K562 (cell line): ENCODE data around the gene ARHGAP30. TPM values are rescaled to one million over a fixed set of nuclear protein-coding genes. Genes with fewer than 3 reads are reported as not detected.

Experiments used
- ATF3 ChIP-seq, 2 experiments: fragments of 450-650 bp in 1 of 2; sonication (generic) in 1 of 2; formaldehyde crosslinking in 1 of 2; IDR thresholded peaks in 1 of 2; conservative IDR thresholded peaks in 1 of 2; 2 replicates each; pipeline versions ENCODE4 v1.6.1 to v1.8.1; 2016 to 2023; ENCODE audit warnings: mild to moderate bottlenecking in 2 of 2, moderate library complexity in 2 of 2, inconsistent platforms in 1 of 2, missing genetic modification reagents in 1 of 2
- E2F6 ChIP-seq, 2 experiments: IDR thresholded peaks; 2 replicates each; pipeline ENCODE4 v1.6.1; 2011; ENCODE audit warnings: borderline replicate concordance in 1 of 2, control low read depth in 1 of 2, low read depth in 1 of 2, low read length in 1 of 2, mild to moderate bottlenecking in 1 of 2, mixed read lengths in 1 of 2, moderate library complexity in 1 of 2; ENCODE audit not compliant: insufficient read depth in 1 of 2, insufficient read length in 1 of 2, poor library complexity in 1 of 2, severe bottlenecking in 1 of 2; ENCODE audit errors: extremely low read depth in 1 of 2
- FOXM1 ChIP-seq, 2 experiments: fragments of 450-650 bp in 1 of 2; sonication (generic) in 1 of 2; formaldehyde crosslinking in 1 of 2; IDR thresholded peaks; 2 replicates each; pipeline versions ENCODE4 v1.6.1 to v1.9.0; 2017 to 2022; ENCODE audit warnings: low read depth in 2 of 2, mild to moderate bottlenecking in 2 of 2, missing genetic modification reagents in 1 of 2, moderate library complexity in 1 of 2
- MAFG ChIP-seq: fragments of 450-650 bp; conservative IDR thresholded peaks from 2 replicates; pipeline ENCODE4 v1.6.1; 2016; ENCODE audit warnings: missing genetic modification characterization, missing compliant biosample characterization
- SMC3 ChIP-seq: conservative IDR thresholded peaks from 2 replicates; pipeline ENCODE4 v1.6.1; 2011; ENCODE audit warnings: low read depth, low read length, improper control_type of control experiment; ENCODE audit not compliant: insufficient read depth
- SREBF1 ChIP-seq: fragments of 150-350 bp; IDR thresholded peaks from 2 replicates; pipeline ENCODE4 v1.6.1; 2014; ENCODE audit warnings: antibody characterized with exemption, low read depth, low read length, borderline replicate concordance
- ZNF165 ChIP-seq: fragments of 250-450 bp; sonication (Bioruptor Pico); IDR thresholded peaks from 2 replicates; pipeline ENCODE4 v1.4.0; 2020; ENCODE audit warnings: borderline replicate concordance
- ZNF277 ChIP-seq: fragments of 250-450 bp; sonication (Bioruptor Pico); IDR thresholded peaks from 2 replicates; pipeline ENCODE4 v1.8.0; 2022; ENCODE audit warnings: inconsistent platforms, mild to moderate bottlenecking, moderate library complexity, borderline replicate concordance
- ZNF518B ChIP-seq: fragments of 250-450 bp; sonication (Bioruptor Pico); IDR thresholded peaks from 2 replicates; pipeline ENCODE4 v1.5.0; 2021; ENCODE audit warnings: mild to moderate bottlenecking, moderate library complexity
- ZNF592 ChIP-seq: fragments of 450-650 bp; IDR thresholded peaks from 2 replicates; pipeline ENCODE4 v1.6.1; 2017; ENCODE audit warnings: antibody characterized with exemption, mild to moderate bottlenecking
- ZNF780A ChIP-seq: fragments of 250-450 bp; sonication (Bioruptor Pico); IDR thresholded peaks from 2 replicates; pipeline ENCODE4 v1.5.0; 2021; ENCODE audit warnings: mild to moderate bottlenecking
- polyA plus RNA-seq, 8 experiments: library from polyadenylated mRNA; depleted of rRNA in 4 of 8; stranded (reverse) in 5 of 8; unstranded in 3 of 8; fragments of >200 nt; fragmentation: Nextera tagmentation in 2 of 8; fragmentation: Illumina TruSeq in 1 of 8; extraction: Ambion mirVana in 2 of 8; extraction: Trizol in 1 of 8; gene quantifications; 2 replicates each; pipeline versions ENCODE4 v1.2.1 to v1.2.3, GENCODE V29; 2011 to 2014; ENCODE audit warnings: inconsistent platforms in 1 of 8, missing spikeins in 1 of 8
- total RNA-seq, 7 experiments: library from RNA; depleted of rRNA in 6 of 7; stranded (reverse); fragments of >200 nt in 6 of 7; fragmentation: Illumina TruSeq in 2 of 7; extraction: Trizol in 2 of 7; gene quantifications; 2 replicates each; pipeline versions ENCODE4 v1.2.1 to v1.2.3, GENCODE V29; 2011 to 2021; ENCODE audit warnings: low replicate concordance in 1 of 7

ARHGAP30 gene
- total and polyA plus RNA-seq, 9 of the 15 experiments (the other 6 are each of a cell fraction or from before 2014, with no cell fraction given), result 0.01 to 0.73 (median 0.12) TPM

GRCh38 chr1:161117759-161118581 lies 48.3 kb upstream of the ARHGAP30 start, which contains the start of the genes NIT1 and PFDN2 (continued):
- TF ChIP-seq SREBF1 (no peak), FOXM1 (IDR thresholded peaks at IDR 0.05; ENCODE audit: low read depth) (no peak), FOXM1 (CRISPR knock-in tag; IDR thresholded peaks at IDR 0.05; ENCODE audit: low read depth) (no peak), ZNF518B (CRISPR knock-in tag) (no peak), ZNF780A (CRISPR knock-in tag) (no peak), ZNF165 (CRISPR knock-in tag) (peak; percentile 49; the same call in 1 of the 2 replicates), ZNF592 (no peak), MAFG (tag) (no peak), ATF3 (IDR thresholded peaks at IDR 0.05) (peak; percentile 51; the same call in 1 of the 2 replicates), ATF3 (CRISPR knock-in tag; conservative IDR thresholded peaks at IDR 0.05) (no peak), E2F6 (IDR thresholded peaks at IDR 0.05; ENCODE audit: borderline replicate concordance in 1 of 2, extremely low read depth in 1 of 2, insufficient read depth in 1 of 2, insufficient read length in 1 of 2, low read depth in 1 of 2, low read length in 1 of 2, poor library complexity in 1 of 2, severe bottlenecking in 1 of 2) (peak; percentile 21 to 40), ZNF277 (CRISPR knock-in tag) (no peak), SMC3 (no peak)
